SH-SY5Y (cell line): ENCODE data around the gene TNFRSF1A.

ENCODE experiments used
- GATA2 ChIP-seq: IDR thresholded peaks from 2 replicates; pipeline ENCODE4 v1.6.1; 2011; ENCODE audit warnings: mild to moderate bottlenecking, low read depth, low read length
- GATA3 ChIP-seq: IDR thresholded peaks from 2 replicates; pipeline ENCODE4 v1.6.1; 2011; ENCODE audit warnings: low read depth, mild to moderate bottlenecking, low read length, moderate library complexity

- TF ChIP-seq GATA3 (no peak), GATA2 (no peak)
Observed at GRCh38 chr12:6285063-6285477, 56.8 kb downstream of the TNFRSF1A start.
